ENCODE results near the gene RUFY3. TPM values are rescaled to one million over a fixed set of nuclear protein-coding genes. Genes with fewer than 3 reads are reported as not detected.
"Not testable (repeated sequence)": the region's sequence is repeated elsewhere in the genome, so short reads cannot be mapped to it uniquely, and the experiment has no call there.

The RUFY3 gene
- total RNA-seq, 1 donor from 2014 or later = 68.9 TPM

- DNase-seq (ENCODE audit: low spot score) = peak; percentile 80
Observed at GRCh38 chr4:70705183-70706043, 16.4 kb upstream of the RUFY3 start.

GRCh38 chr4:70706044-70706461 is 15.7 kb upstream of the RUFY3 start:
- no peak for DNase-seq (ENCODE audit: low spot score)

- DNase-seq (ENCODE audit: low spot score) = peak; percentile 17
Observed at GRCh38 chr4:70706516-70706915, 15.2 kb upstream of the RUFY3 start.

- DNase-seq (ENCODE audit: low spot score) = no peak
Observed at GRCh38 chr4:70709611-70710205, 12.1 kb upstream of the RUFY3 start.

GRCh38 chr4:70711599-70711998 is 10.2 kb upstream of the RUFY3 start:
- no peak for DNase-seq (ENCODE audit: low spot score)

GRCh38 chr4:70712150-70712549 is 9.6 kb upstream of the RUFY3 start:
- no peak for DNase-seq (ENCODE audit: low spot score)

- no peak for DNase-seq (ENCODE audit: low spot score)
Observed at GRCh38 chr4:70712604-70713452, 8.9 kb upstream of the RUFY3 start.

- no peak for DNase-seq (ENCODE audit: low spot score)
Observed at GRCh38 chr4:70713453-70714078, 8.2 kb upstream of the RUFY3 start.

GRCh38 chr4:70714079-70714887 is 7.5 kb upstream of the RUFY3 start:
- no peak for DNase-seq (ENCODE audit: low spot score)

- no peak for DNase-seq (ENCODE audit: low spot score)
Observed at GRCh38 chr4:70715097-70715496, 6.7 kb upstream of the RUFY3 start.

GRCh38 chr4:70718811-70719604 is 2.8 kb upstream of the RUFY3 start:
- DNase-seq (ENCODE audit: low spot score) = no peak

GRCh38 chr4:70722199-70722791 is 531 bp downstream of the RUFY3 start:
- DNase-seq (ENCODE audit: low spot score) = no peak

GRCh38 chr4:70724463-70724862 is 2.7 kb downstream of the RUFY3 start:
- no peak for DNase-seq (ENCODE audit: low spot score)

GRCh38 chr4:70725633-70726032 is 3.9 kb downstream of the RUFY3 start:
- no peak for DNase-seq (ENCODE audit: low spot score)

- not testable (repeated sequence) for DNase-seq (ENCODE audit: low spot score)
Observed at GRCh38 chr4:70726515-70726914, 4.8 kb downstream of the RUFY3 start.

GRCh38 chr4:70728091-70728490 is 6.3 kb downstream of the RUFY3 start:
- no peak for DNase-seq (ENCODE audit: low spot score)

GRCh38 chr4:70732878-70733277 is 11.1 kb downstream of the RUFY3 start:
- DNase-seq (ENCODE audit: low spot score) = not testable (repeated sequence)

- DNase-seq (ENCODE audit: low spot score) = peak; percentile 68
Observed at GRCh38 chr4:70734168-70734954, 12.6 kb downstream of the RUFY3 start.

GRCh38 chr4:70734971-70735370 is 13.2 kb downstream of the RUFY3 start:
- no peak for DNase-seq (ENCODE audit: low spot score)

All from umbilical cord (tissue), 2 donors.